Liver (tissue), 2 donors: ENCODE measurements around the gene TPRX1.

Experiments used
- CTCF ChIP-seq: fragments of 150-350 bp; IDR thresholded peaks from 2 replicates; pipeline ENCODE4 v1.5.1; 2017; ENCODE audit warnings: improper control_type of control experiment, low read depth, low read length; ENCODE audit not compliant: missing input control
- TF ChIP-seq, protein P1 (sequence below): IDR thresholded peaks from 2 replicates; pipeline ENCODE4 v1.6.1; 2016; ENCODE audit warnings: antibody characterized with exemption
- donor health status: healthy.

GRCh38 chr19:47798904-47799266, 5.5 kb downstream of the TPRX1 start:
- TF ChIP-seq CTCF: no peak
- TF ChIP-seq, protein P1, sequence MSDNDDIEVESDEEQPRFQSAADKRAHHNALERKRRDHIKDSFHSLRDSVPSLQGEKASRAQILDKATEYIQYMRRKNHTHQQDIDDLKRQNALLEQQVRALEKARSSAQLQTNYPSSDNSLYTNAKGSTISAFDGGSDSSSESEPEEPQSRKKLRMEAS: no peak
